ENCODE measurements around the gene ZNF618. TPM values are rescaled to one million over a fixed set of nuclear protein-coding genes. Genes with fewer than 3 reads are reported as not detected.

The ZNF618 gene
- total RNA-seq, 1 donor from 2014 or later = 3.9 TPM

DNA sequence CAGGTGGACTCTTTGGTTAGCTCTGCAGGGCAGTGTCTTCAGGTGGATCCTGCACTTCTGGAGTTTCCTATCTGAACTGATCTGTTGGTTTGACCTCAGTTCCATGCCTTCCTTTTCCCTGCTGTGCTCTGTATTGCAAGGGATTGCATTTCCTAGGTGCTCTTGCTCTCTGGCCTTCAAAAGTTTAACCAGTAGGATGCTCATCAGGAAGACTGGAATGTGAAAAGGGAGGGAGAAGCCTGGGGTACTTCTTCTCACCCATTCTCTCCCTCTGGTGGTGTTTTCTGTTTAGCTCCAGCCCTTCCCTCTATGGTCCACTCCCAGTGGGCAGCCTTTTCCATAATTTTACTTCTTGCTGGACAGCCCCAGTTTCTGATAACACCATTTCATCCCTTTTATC, 78.5 kb downstream of the ZNF618 start:
- DNase-seq (ENCODE audit: low read depth) = no peak
- no peak overlapping the region for H3K4me3 ChIP-seq (ENCODE audit: low read depth, low read length)
- peak; percentile 11 for TF ChIP-seq CTCF (conservative IDR thresholded peaks at IDR 0.05; ENCODE audit: low read depth, low read length)

DNA sequence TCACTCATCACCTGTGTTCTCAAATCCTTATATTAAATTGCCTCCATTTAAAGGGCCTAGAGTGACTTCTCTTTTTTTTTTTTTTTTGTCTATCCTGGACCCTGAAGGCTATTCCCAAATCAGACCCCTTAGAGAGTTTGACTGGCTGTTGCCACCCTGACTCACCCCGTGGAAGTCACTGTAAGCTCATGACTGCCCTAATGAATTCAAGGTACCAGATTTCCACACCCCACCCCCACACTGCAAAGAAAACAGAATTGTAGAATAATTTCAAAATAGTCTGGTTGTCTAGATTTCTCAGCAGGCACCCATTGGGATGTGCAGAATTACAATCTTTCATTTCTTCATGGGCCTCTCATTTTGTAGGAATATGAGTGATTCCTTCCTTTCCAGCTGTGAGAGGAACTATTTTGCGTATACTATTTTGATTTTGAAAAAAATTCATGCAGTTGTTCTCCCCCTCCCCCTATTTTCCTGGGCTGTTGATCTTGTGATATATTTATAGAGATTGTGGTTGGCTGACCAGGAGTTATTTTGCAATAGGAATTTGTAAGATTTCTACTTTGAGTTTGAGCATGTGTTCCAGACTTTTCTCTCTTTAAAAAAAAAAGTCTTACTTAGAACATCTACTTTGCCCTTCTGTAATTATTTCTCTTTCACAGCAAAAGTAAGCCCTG, 79.1 kb downstream of the ZNF618 start:
- no peak overlapping the region for H3K4me3 ChIP-seq (ENCODE audit: low read depth, low read length)
- DNase-seq (ENCODE audit: low read depth) = peak; percentile 52
- no peak for TF ChIP-seq CTCF (conservative IDR thresholded peaks at IDR 0.05; ENCODE audit: low read depth, low read length)

DNA sequence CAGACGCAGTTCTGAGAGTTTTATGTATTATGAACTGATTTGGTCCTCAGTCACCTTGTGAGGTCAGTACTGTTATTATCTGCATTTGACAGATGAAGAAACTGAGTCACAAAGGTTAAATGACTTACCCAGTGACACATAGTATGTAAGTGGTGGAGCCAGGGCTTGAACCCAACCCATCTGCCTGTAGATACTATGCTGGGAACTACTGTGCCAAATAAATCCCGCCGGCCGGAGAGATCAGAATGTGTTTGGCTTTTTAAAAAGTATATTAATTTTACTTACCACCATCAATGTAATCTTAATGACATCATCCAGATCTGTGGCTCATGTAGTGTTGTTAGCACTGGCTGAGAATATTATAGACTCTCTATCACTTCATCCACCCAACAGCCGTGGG, 80.8 kb downstream of the ZNF618 start:
- H3K4me3 ChIP-seq (ENCODE audit: low read depth, low read length) = no peak overlapping the region
- DNase-seq (ENCODE audit: low read depth) = no peak
- no peak for TF ChIP-seq CTCF (conservative IDR thresholded peaks at IDR 0.05; ENCODE audit: low read depth, low read length)

GRCh38 chr9:113957351-113957750, 81.2 kb downstream of the ZNF618 start:
- DNase-seq (ENCODE audit: low read depth) = no peak

GRCh38 chr9:113957821-113958341, 81.8 kb downstream of the ZNF618 start:
- no peak for TF ChIP-seq CTCF (conservative IDR thresholded peaks at IDR 0.05; ENCODE audit: low read depth, low read length)
- peak; percentile 75 for DNase-seq (ENCODE audit: low read depth)
- H3K4me3 ChIP-seq (ENCODE audit: low read depth, low read length) = no peak overlapping the region

More at GRCh38 chr9:113957351-113957750, 81.2 kb downstream of the ZNF618 start:
- TF ChIP-seq CTCF (conservative IDR thresholded peaks at IDR 0.05; ENCODE audit: low read depth, low read length) = no peak
- no peak overlapping the region for H3K4me3 ChIP-seq (ENCODE audit: low read depth, low read length)

DNA sequence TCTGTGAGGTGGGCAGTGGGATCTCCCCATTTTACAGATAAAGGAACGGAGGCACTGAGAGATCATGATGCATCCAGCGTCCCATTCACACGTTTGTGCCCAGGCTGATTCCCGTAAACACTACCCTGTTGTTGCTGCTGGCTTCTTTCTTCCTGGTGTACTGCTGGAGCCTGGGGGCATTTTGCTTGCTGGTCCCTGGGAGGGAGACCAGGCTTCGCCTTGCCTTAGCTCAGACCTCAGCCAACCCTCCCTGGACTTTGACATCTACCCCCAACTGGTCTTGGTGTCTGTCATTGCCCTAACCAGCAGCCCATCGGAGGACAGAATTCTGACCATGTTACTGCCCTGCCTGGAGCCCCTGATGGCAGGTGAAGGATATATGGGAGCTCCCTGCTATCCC, 82.4 kb downstream of the ZNF618 start:
- H3K4me3 ChIP-seq (ENCODE audit: low read depth, low read length) = no peak overlapping the region
- TF ChIP-seq CTCF (conservative IDR thresholded peaks at IDR 0.05; ENCODE audit: low read depth, low read length) = no peak
- no peak for DNase-seq (ENCODE audit: low read depth)

DNA sequence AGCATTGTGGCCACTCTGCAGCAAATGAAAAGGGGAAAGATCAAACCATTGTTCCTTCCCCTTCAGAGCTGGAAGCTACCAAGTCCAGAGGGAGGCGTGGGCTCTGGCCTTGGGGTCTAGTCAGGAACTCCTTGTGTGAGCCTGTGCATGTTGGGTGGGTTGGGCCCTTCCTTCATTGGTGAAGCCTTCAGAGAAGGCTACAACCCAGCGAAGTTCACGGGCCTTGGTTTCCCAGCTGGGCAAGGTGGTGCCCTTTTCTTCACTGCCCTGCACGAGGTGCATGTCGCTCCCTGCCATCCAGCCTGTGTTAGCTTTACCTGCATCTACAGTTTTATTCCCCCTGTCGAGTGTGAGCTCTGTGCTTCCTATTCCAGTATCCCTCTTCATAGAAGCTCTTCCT, 84.7 kb downstream of the ZNF618 start:
- no peak for DNase-seq (ENCODE audit: low read depth)
- no peak for TF ChIP-seq CTCF (conservative IDR thresholded peaks at IDR 0.05; ENCODE audit: low read depth, low read length)
- H3K4me3 ChIP-seq (ENCODE audit: low read depth, low read length) = no peak overlapping the region

Measured in epithelial cell of proximal tubule (primary cell).